ENCODE results near the gene LIMK1.

DNA sequence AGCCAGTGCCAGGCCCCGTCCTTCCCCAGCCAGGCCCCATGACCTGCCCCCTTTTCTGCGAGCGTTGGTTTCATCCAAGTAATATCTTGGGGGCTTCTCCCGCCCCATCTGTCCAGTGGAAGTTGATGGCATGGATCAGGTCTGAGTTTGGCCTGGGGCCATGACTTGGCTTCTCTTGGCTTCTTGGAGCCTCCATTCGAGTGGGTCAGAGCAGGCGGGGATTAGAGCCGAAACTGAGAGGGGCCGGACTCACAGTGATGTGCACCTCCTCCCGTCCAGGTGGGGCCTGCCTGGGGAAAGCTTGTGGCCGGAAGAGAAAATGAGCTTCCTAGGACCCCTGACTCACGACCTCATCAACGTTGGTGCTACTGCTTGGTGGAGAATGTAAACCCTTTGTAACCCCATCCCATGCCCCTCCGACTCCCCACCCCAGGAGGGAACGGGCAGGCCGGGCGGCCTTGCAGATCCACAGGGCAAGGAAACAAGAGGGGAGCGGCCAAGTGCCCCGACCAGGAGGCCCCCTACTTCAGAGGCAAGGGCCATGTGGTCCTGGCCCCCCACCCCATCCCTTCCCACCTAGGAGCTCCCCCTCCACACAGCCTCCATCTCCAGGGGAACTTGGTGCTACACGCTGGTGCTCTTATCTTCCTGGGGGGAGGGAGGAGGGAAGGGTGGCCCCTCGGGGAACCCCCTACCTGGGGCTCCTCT lies 15.1 kb upstream of the LIMK1 start:
- TF ChIP-seq CTCF (IDR thresholded peaks at IDR 0.05) (no peak), POLR2AphosphoS5 (IDR thresholded peaks at IDR 0.05) (no peak), POLR2A (IDR thresholded peaks at IDR 0.05) (no peak), EP300 (IDR thresholded peaks at IDR 0.05) (no peak)
